ENCODE measurements around the gene ZNF785.
"Not testable (repeated sequence)": the region's sequence is repeated elsewhere in the genome, so short reads cannot be mapped to it uniquely, and the experiment has no call there.

ZNF785 gene

GRCh38 chr16:30536391-30537024, 49.0 kb downstream of the ZNF785 start:
- DNase-seq = not testable (repeated sequence)

GRCh38 chr16:30535777-30536190, 49.7 kb downstream of the ZNF785 start:
- peak; percentile 76 for DNase-seq

DNA sequence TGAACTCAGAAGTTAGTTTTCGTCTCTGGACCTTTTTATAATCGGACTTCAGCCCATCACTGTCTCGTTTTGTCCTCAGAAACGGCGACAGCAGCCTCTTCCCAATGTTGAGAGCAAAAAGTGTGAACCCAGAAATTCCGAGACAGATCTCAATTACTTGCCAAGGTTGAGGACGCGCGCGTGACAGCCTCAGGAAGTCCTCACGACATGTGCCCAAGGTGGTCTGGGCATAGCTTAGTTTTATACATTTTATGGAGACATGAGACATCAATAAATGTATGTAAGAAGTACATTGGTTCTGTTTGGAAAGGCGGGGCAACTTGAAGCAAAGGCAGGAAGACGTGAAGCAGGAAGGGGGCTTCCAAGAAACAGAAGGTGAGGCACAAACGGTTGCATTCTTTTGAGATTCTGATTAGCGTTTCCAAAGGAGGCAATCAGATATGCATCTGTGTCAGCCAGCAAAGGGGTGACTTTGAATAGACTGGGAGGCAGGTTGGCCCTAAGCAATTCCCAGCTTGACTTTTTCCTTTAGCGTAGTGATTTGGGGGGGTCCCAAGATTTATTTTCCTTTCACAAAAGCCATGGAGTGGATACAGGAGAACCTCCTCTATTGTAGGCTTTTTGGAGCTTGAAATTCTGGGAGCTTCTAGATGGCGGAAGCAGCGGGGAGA, 50.3 kb downstream of the ZNF785 start:
- DNase-seq = no peak

- DNase-seq = peak; percentile 94
Observed at GRCh38 chr16:30534368-30535105, 51.0 kb downstream of the ZNF785 start, which contains the start of gene ZNF747. Gene ZNF747, minus strand, starts transcription at chr16:30534858. Its CDS starts 179 bp downstream, at chr16:30534679.

DNA sequence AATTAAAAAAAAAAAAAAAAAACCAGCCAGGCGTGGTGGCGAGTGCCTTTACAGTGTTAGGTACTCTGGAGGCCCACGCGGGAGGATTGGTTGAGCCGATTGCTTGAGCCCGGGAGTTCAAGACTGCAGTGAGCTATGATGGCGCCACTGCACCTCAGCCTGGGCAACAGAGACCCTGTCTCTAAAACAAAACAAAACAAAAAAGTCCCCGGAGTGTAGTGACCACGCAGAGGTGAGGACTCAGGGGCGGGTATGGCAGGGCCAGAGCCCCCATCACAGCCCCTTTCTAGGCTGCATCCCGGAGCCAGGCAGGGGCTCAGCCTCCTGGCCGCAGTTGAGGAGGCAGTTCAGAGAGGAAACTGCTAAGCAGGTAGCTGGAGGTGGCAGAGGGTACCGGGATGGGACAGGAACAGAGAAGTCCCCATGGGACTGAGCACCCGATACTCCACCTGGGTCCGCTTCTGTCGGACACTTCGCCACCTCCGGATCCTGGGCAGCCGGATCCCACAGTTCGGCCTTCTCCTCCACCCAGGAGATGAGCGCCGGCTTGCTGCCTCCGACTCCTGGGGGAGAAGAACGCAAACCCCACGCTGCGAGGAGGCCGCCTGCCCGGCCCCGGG, 51.6 kb downstream of the ZNF785 start:
- peak; percentile 26 for DNase-seq

DNA sequence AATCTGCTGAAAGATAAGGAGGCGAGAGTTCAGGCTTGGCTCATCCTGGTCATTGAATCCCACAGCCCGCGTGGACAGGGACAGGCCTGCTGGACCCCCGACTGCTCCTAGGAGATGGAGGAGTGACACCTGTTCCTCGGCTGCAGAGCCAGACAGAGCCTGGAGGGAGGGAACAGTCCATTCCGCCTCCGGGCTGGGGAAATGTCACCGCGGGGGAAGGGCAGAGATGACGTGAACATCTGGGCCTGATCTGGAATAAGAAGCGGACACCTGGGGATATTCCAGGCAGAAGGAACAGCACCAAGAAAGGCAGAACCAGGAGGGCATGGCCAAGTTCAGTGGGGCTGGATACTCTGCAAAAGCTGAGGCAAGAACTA, 52.4 kb downstream of the ZNF785 start:
- DNase-seq = no peak

DNA sequence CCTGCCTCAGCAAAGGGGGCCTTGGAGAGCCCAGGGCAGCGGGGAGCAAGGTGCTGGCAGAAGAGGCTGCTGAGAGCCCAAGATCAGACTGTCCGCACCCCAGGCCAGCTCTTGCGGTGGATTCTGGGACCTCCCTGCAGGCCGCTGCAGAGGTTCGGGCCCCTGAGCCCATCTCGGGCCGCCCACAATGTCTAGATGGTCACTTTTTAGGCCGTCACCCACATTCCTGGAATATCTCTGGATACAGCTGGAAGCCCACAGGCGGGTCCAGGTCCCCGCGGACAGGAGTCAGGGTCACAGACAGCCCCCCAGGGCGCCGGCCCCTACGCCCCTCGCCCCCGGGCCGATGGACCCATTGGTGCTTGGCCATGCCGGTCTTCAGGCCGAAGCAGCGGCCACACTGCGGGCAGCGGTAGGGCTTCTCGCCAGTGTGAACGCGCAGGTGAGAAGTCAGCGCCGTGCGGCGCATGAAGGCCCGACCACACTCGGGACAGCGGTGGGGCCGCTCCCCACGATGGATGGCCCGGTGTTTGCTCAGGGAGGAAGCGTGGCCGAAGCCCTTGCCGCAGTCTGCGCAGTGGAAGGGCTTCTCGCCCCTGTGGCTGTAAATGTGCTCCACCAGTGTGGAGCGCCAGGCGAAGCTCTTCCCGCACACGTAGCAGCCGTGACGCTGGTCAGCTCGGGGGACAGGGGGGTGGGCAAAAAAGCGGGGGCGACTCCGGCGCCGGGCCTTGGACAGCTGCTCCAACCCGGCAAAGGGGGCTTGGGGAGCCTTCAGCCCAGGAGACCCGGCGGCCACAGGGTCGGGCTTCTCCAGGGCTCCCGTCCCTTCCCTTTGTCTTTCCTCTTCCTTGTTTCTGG, 53.0 kb downstream of the ZNF785 start:
- no peak for DNase-seq

All from CD4-positive, alpha-beta T cell treated with Interleukin-6 for 4 hours (primary cell).